Measurements from ENCODE around the gene TRIM33.

The TRIM33 gene

GRCh38 chr1:114511032-114511785 is at the start of gene TRIM33:
TRIM33 (minus strand) TSS chr1:114511203; CDS start chr1:114511076, 127 bp downstream.
- in situ Hi-C loops (cut with MboI; ENCODE audit: low pct_unique_long_range_greater_than_20kb, low sequenced_read_pairs): no loop called here
- peak; percentile 92 for DNase-seq

DNA sequence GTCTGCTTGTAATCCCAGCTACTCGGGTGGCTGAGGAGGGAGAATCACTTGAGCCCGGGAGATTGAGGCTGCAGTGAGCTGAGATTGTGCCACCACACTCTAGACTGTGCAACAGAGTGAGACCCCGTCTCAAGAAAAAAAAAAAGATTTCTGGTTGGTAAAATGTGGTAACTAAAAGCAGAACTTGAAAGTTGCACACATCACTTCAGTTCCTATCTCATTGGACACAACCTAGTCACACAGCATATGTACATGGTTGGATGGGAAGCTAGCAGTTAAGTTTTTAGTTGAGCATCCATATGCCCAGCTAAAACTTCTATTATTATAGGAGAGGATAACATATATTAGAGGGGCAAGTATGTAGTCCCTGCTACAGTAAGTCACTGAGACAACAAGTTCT is 48.4 kb upstream of the TRIM33 start:
- in situ Hi-C loops (cut with MboI; ENCODE audit: low pct_unique_long_range_greater_than_20kb, low sequenced_read_pairs): no loop called here
- DNase-seq: no peak

GRCh38 chr1:114558544-114558943 is 47.5 kb upstream of the TRIM33 start:
- no peak for DNase-seq
- in situ Hi-C loops (cut with MboI; ENCODE audit: low pct_unique_long_range_greater_than_20kb, low sequenced_read_pairs): no loop called here

- in situ Hi-C loops (cut with MboI; ENCODE audit: low pct_unique_long_range_greater_than_20kb, low sequenced_read_pairs): no loop called here
Measured at GRCh38 chr1:114554577-114554976, 43.6 kb upstream of the TRIM33 start.

GRCh38 chr1:114552106-114552639 is 41.2 kb upstream of the TRIM33 start:
- in situ Hi-C loops (cut with MboI; ENCODE audit: low pct_unique_long_range_greater_than_20kb, low sequenced_read_pairs): no loop called here

More at GRCh38 chr1:114554577-114554976, 43.6 kb upstream of the TRIM33 start:
- no peak for DNase-seq

GRCh38 chr1:114551400-114551799 is 40.4 kb upstream of the TRIM33 start:
- DNase-seq: no peak
- in situ Hi-C loops (cut with MboI; ENCODE audit: low pct_unique_long_range_greater_than_20kb, low sequenced_read_pairs): no loop called here

More at GRCh38 chr1:114552106-114552639, 41.2 kb upstream of the TRIM33 start:
- DNase-seq: no peak

- no peak for DNase-seq
- in situ Hi-C loops (cut with MboI; ENCODE audit: low pct_unique_long_range_greater_than_20kb, low sequenced_read_pairs): no loop called here
Measured at GRCh38 chr1:114550336-114550735, 39.3 kb upstream of the TRIM33 start.

GRCh38 chr1:114549137-114549536 is 38.1 kb upstream of the TRIM33 start:
- in situ Hi-C loops (cut with MboI; ENCODE audit: low pct_unique_long_range_greater_than_20kb, low sequenced_read_pairs): no loop called here

DNA sequence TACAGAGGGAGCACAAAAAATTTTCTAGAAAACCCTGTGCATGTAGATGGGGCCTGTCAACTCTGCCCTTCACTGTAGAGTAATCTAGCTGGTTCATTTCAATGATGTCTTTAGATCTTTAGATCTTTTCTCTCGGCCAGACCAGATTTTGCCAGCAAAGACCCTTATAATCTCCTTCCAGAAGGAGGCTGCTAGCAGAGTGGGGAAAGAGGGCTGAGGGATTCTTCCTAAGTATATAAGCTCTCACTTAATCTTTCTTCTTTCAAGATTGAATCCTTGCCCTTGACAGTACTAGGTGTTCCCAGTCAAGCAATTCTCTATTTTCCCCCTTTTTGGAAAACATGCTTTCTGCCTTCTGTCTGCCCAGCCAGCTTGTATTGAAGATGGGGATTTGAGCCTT is 36.1 kb upstream of the TRIM33 start:
- in situ Hi-C loops (cut with MboI; ENCODE audit: low pct_unique_long_range_greater_than_20kb, low sequenced_read_pairs): no loop called here

More at GRCh38 chr1:114549137-114549536, 38.1 kb upstream of the TRIM33 start:
- no peak for DNase-seq

GRCh38 chr1:114545796-114546195 is 34.8 kb upstream of the TRIM33 start:
- in situ Hi-C loops (cut with MboI; ENCODE audit: low pct_unique_long_range_greater_than_20kb, low sequenced_read_pairs): no loop called here
- no peak for DNase-seq

More for the DNA sequence above, 36.1 kb upstream of the TRIM33 start:
- no peak for DNase-seq

DNA sequence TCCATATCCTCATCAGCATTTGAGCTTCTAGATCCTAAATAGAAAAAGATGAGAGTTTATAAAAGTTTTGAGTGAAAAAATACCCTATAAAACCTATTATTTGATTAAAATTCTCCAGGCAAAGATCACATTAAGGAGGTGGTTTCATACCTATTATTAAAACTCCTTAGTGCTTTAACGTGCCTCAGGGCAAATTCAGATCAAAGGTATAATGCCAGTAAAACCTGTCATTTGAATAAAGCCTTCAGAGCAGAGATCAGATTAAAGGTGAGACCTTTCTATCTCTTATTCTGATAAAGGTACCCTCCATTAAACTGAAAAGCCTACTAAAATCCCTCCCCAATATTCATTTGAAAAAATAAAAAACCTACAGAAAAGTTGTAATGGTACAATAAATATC is 34.3 kb upstream of the TRIM33 start:
- in situ Hi-C loops (cut with MboI; ENCODE audit: low pct_unique_long_range_greater_than_20kb, low sequenced_read_pairs): no loop called here

DNA sequence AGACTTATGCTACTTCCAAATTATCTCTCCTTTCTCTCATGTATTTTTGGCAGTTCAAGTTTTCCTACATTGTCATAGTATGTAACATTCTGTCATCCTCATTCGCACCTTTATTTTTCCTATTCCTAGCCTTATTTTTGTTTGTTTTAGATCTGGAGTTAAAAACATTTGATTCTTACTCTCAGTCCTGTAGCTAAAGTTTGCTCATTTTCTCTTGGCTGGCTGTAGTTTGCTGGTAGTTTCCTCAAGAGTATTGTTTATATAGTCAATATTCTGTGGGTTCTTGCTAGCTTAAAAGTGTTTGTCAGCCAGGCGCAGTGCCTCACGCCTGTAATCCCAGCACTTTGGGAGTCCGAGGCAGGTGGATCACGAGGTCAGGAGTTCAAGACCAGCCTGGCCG is 29.8 kb upstream of the TRIM33 start:
- no peak for DNase-seq
- in situ Hi-C loops (cut with MboI; ENCODE audit: low pct_unique_long_range_greater_than_20kb, low sequenced_read_pairs): no loop called here

More for the DNA sequence above, 34.3 kb upstream of the TRIM33 start:
- DNase-seq: no peak

GRCh38 chr1:114540272-114540671 is 29.3 kb upstream of the TRIM33 start:
- DNase-seq: no peak
- in situ Hi-C loops (cut with MboI; ENCODE audit: low pct_unique_long_range_greater_than_20kb, low sequenced_read_pairs): no loop called here

DNA sequence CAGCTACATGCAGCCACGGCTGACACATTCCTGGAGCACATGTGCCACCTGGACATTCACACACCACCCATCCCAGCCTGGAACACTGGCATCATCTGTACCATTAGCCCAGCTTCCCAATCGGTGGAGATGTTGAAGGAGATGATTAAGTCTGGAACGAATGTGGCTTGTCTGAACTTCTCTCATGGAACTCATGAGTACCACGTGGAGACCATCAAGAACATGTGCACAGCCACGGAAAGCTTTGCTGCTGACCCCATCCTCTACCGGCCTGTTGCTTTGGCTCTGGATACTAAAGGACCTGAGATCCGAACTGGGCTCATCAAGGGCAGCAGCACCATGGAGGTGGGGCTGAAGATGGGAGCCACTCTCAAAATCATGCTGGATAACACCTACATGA is 25.0 kb upstream of the TRIM33 start:
- DNase-seq: no peak
- in situ Hi-C loops (cut with MboI; ENCODE audit: low pct_unique_long_range_greater_than_20kb, low sequenced_read_pairs): no loop called here

GRCh38 chr1:114535401-114535800 is 24.4 kb upstream of the TRIM33 start:
- no peak for DNase-seq
- in situ Hi-C loops (cut with MboI; ENCODE audit: low pct_unique_long_range_greater_than_20kb, low sequenced_read_pairs): no loop called here

GRCh38 chr1:114531094-114531493 is 20.1 kb upstream of the TRIM33 start:
- no peak for DNase-seq
- in situ Hi-C loops (cut with MboI; ENCODE audit: low pct_unique_long_range_greater_than_20kb, low sequenced_read_pairs): no loop called here

DNA sequence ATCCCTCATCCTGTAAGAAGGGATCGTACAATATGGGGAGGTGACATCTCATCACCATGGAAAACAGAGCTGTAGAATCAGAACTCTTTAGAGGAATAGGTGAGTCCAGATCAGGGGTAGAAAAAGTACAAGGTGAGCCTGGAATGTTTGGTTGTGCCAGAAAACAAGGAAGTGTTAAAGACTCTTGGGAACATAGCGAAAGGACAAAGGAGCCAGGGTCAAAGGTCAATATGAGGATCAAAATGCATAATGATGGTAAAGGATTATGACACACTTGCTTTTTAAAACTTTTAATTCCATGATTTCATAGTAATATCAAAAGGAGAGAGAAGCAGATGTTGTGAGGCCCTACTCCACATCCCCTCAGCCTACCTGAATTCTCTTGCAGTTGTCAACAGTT is 19.2 kb upstream of the TRIM33 start:
- in situ Hi-C loops (cut with MboI; ENCODE audit: low pct_unique_long_range_greater_than_20kb, low sequenced_read_pairs): no loop called here
- DNase-seq: no peak

DNA sequence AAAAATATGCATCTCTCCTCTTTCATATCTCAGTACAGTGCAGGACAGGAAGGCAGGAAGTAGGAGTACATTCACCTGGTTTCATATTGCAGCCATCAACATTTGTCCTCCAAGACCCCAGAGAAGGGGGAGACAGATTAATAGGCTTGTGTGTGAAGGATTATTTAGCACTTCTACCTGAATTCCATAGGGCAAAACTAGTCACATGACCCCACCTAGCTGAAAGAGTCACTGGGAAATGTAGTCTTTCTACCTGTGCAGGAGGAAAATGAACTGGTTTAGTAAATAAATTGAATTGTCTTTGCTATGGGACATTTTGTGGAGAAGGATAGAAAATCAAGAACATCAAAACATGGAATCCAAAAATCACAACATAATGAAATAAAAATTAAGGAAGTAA is 13.9 kb upstream of the TRIM33 start:
- no peak for DNase-seq
- in situ Hi-C loops (cut with MboI; ENCODE audit: low pct_unique_long_range_greater_than_20kb, low sequenced_read_pairs): no loop called here

DNA sequence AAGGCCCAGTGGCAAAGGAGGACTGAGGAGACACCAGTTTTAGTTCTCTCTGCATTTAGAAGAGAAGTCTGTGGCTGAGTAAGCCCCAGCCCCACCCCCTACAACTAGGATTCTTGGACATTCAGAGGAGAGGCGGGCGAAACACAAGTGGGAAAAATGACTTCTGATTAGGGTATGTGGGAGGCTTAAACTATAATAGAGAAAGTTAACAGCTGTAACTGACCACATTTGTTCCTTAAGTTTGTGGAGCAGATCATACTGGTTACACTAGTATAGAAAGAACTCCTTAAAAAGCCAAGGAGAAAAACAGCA is 11.2 kb upstream of the TRIM33 start:
- in situ Hi-C loops (cut with MboI; ENCODE audit: low pct_unique_long_range_greater_than_20kb, low sequenced_read_pairs): no loop called here
- DNase-seq: no peak

DNA sequence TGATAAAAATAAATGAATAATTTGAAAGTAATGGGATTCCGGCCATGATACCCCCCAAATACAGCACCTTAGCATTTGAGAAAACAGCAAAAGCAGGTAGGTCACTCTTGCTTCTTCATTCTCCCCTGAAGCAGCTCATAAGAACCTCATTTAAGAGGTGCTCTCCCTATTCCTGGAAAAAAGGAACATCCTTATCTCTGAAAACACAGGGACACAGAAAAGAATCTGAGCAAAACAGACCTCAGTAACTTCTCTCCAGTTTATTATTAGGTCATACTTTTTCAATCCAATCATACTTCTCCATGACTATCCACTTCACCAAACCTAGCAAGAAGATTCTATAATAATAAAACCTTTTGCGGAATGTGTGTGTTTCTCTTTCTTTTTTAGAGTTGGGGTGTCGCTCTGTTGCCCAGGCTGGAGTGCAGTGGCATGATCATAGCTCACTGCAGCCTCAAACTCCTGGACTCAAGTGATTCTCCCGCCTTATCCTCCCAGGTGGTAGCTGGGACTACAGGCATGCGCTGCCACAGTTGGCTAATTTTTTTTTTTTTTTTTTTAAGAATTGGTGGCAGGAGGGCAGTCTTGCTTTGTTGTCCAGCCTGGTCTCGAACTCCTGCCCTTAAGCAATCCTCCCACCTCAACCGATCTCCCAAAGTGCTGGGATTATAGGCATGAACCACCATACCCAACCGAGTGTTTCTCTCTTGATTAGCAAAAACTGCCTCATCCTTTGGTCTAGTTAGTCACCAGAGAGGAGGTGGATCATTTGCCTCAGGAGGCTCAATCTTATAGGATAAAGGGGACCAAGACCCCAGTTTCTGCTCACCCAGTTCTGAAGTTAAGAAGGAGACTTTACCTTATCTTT is 10.6 kb upstream of the TRIM33 start:
- in situ Hi-C loops (cut with MboI; ENCODE audit: low pct_unique_long_range_greater_than_20kb, low sequenced_read_pairs): no loop called here
- DNase-seq: no peak

Data from KBM-7 (cell line).